Osteocyte (in vitro differentiated cells): Measurements from ENCODE around the gene SF3B1. TPM values are rescaled to one million over a fixed set of nuclear protein-coding genes. Genes with fewer than 3 reads are reported as not detected.

Experiments used
- DNase-seq: peaks from one replicate; pipeline ENCODE4 v3.0.0; 2021; ENCODE audit warnings: mixed read lengths; ENCODE audit not compliant: unreplicated experiment; ENCODE audit errors: extremely low spot score
- H3K27ac Mint-ChIP-seq: one replicate; pipeline ENCODE4 v1.8.0; 2021; ENCODE audit warnings: mild to moderate bottlenecking, mixed read lengths; ENCODE audit not compliant: unreplicated experiment
- H3K27me3 Mint-ChIP-seq: one replicate; pipeline ENCODE4 v1.8.0; 2021; ENCODE audit warnings: mixed read lengths; ENCODE audit not compliant: unreplicated experiment
- H3K36me3 Mint-ChIP-seq: one replicate; pipeline ENCODE4 v1.8.0; 2021; ENCODE audit warnings: mixed read lengths; ENCODE audit not compliant: unreplicated experiment
- H3K4me1 Mint-ChIP-seq: one replicate; pipeline ENCODE4 v1.8.0; 2021; ENCODE audit warnings: mixed read lengths; ENCODE audit not compliant: unreplicated experiment
- H3K4me3 Mint-ChIP-seq: one replicate; pipeline ENCODE4 v1.8.0; 2021; ENCODE audit warnings: mild to moderate bottlenecking, moderate library complexity, mixed read lengths; ENCODE audit not compliant: unreplicated experiment
- H3K9me3 Mint-ChIP-seq: one replicate; pipeline ENCODE4 v1.8.0; 2021; ENCODE audit warnings: mixed read lengths; ENCODE audit not compliant: unreplicated experiment
- CTCF ChIP-seq: fragments of 200-600 bp; sonication (generic); IDR thresholded peaks from 2 replicates; pipeline ENCODE4 v1.5.0; 2021; ENCODE audit warnings: antibody characterized with exemption, mild to moderate bottlenecking, moderate library complexity
- total RNA-seq: library from RNA; stranded (reverse); gene quantifications from 2 replicates; pipeline ENCODE4 v1.2.1, GENCODE V29; 2021

The SF3B1 gene
- total RNA-seq, 1 donor from 2014 or later: 282 TPM

- no peak overlapping the region for H3K4me3 Mint-ChIP-seq
- peaks cover 6% of the 10 kb centered on the region for H3K4me1 Mint-ChIP-seq
- H3K27ac Mint-ChIP-seq: no peak overlapping the region
- no peak for TF ChIP-seq CTCF
- no peak for DNase-seq
- no peaks in the 10 kb centered on the region for H3K27me3 Mint-ChIP-seq
- no peaks in the 10 kb centered on the region for H3K36me3 Mint-ChIP-seq
- H3K9me3 Mint-ChIP-seq: no peaks in the 10 kb centered on the region
These were observed 75.0 kb downstream of the SF3B1 start for GRCh38 chr2:197359859-197360258.

- H3K4me3 Mint-ChIP-seq: no peak overlapping the region
- H3K9me3 Mint-ChIP-seq: no peaks in the 10 kb centered on the region
- H3K27me3 Mint-ChIP-seq: no peaks in the 10 kb centered on the region
- TF ChIP-seq CTCF: no peak
- H3K27ac Mint-ChIP-seq: no peak overlapping the region
- H3K4me1 Mint-ChIP-seq: peaks cover 6% of the 10 kb centered on the region
- no peaks in the 10 kb centered on the region for H3K36me3 Mint-ChIP-seq
- DNase-seq: no peak
These were observed 75.9 kb downstream of the SF3B1 start for GRCh38 chr2:197358931-197359330.

GRCh38 chr2:197357986-197358385, 76.8 kb downstream of the SF3B1 start:
- DNase-seq: no peak
- no peak overlapping the region for H3K4me3 Mint-ChIP-seq
- peaks cover 6% of the 10 kb centered on the region for H3K4me1 Mint-ChIP-seq
- no peaks in the 10 kb centered on the region for H3K36me3 Mint-ChIP-seq
- no peaks in the 10 kb centered on the region for H3K27me3 Mint-ChIP-seq
- no peaks in the 10 kb centered on the region for H3K9me3 Mint-ChIP-seq
- TF ChIP-seq CTCF: no peak
- H3K27ac Mint-ChIP-seq: no peak overlapping the region

- H3K9me3 Mint-ChIP-seq: no peaks in the 10 kb centered on the region
- DNase-seq: no peak
- H3K27ac Mint-ChIP-seq: no peak overlapping the region
- peaks cover 5% of the 10 kb centered on the region for H3K4me1 Mint-ChIP-seq
- peak; percentile 48 for TF ChIP-seq CTCF
- no peaks in the 10 kb centered on the region for H3K27me3 Mint-ChIP-seq
- H3K4me3 Mint-ChIP-seq: no peak overlapping the region
- H3K36me3 Mint-ChIP-seq: no peaks in the 10 kb centered on the region
These were observed 78.7 kb downstream of the SF3B1 start for GRCh38 chr2:197356136-197356535.

GRCh38 chr2:197354169-197354558, 80.7 kb downstream of the SF3B1 start:
- no peak for TF ChIP-seq CTCF
- Mint-ChIP-seq H3K27me3 (no peaks in the 10 kb centered on the region), H3K4me3 (no peak overlapping the region), H3K9me3 (peaks cover 3% of the 10 kb centered on the region), H3K27ac (no peak overlapping the region), H3K4me1 (peaks cover 3% of the 10 kb centered on the region), H3K36me3 (no peaks in the 10 kb centered on the region)
- no peak for DNase-seq
